Mesendoderm (in vitro differentiated cells): Measurements from ENCODE around the gene CNDP1.

ENCODE experiments used
- DNase-seq: peaks from one replicate; pipeline ENCODE4 v3.0.0; 2013
- H2AK5ac ChIP-seq: 2 replicates; pipeline ENCODE4 v1.6.1; 2013; ENCODE audit warnings: low read length, inconsistent platforms
- H2BK120ac ChIP-seq: 2 replicates; pipeline ENCODE4 v1.6.1; 2013; ENCODE audit warnings: low read depth, mild to moderate bottlenecking, low read length, moderate library complexity, mixed read lengths
- H2BK15ac ChIP-seq: replicated peaks from 2 replicates; pipeline ENCODE4 v1.6.1; 2013; ENCODE audit warnings: low read depth, mild to moderate bottlenecking, moderate library complexity
- H2BK5ac ChIP-seq: 2 replicates; pipeline ENCODE4 v1.6.1; 2013; ENCODE audit warnings: low read length, inconsistent platforms
- H3K18ac ChIP-seq: 2 replicates; pipeline ENCODE4 v1.6.1; 2013; ENCODE audit warnings: mild to moderate bottlenecking, low read length, mixed read lengths
- H3K23ac ChIP-seq: one replicate; pipeline ENCODE4 v1.6.1; 2013; ENCODE audit warnings: low read length
- H3K27ac ChIP-seq: 2 replicates; pipeline ENCODE4 v1.5.1; 2013; ENCODE audit warnings: low read depth, mild to moderate bottlenecking, inconsistent platforms, low read length, moderate library complexity
- H3K27me3 ChIP-seq: 2 replicates; pipeline ENCODE4 v1.6.1; 2013; ENCODE audit warnings: low read length, control low read depth, mild to moderate bottlenecking, inconsistent platforms; ENCODE audit not compliant: insufficient read depth, poor library complexity
- H3K36me3 ChIP-seq: 2 replicates; pipeline ENCODE4 v1.6.1; 2013; ENCODE audit warnings: low read length, inconsistent platforms; ENCODE audit not compliant: control insufficient read depth, insufficient read depth
- H3K4ac ChIP-seq: one replicate; pipeline ENCODE4 v1.6.1; 2013; ENCODE audit warnings: low read depth, mild to moderate bottlenecking, low read length, moderate library complexity
- H3K4me1 ChIP-seq: 2 replicates; pipeline ENCODE4 v1.6.1; 2013; ENCODE audit warnings: low read depth, low read length, inconsistent platforms; ENCODE audit not compliant: control insufficient read depth
- H3K4me2 ChIP-seq: 2 replicates; pipeline ENCODE4 v1.6.1; 2013; ENCODE audit warnings: low read length
- H3K4me3 ChIP-seq: 2 replicates; pipeline ENCODE4 v1.5.1; 2013; ENCODE audit warnings: mild to moderate bottlenecking, low read length
- H3K56ac ChIP-seq: one replicate; pipeline ENCODE4 v1.6.1; 2013; ENCODE audit warnings: low read length
- H3K79me1 ChIP-seq: 2 replicates; pipeline ENCODE4 v1.6.1; 2013; ENCODE audit warnings: low read length, inconsistent platforms
- H3K79me2 ChIP-seq: 2 replicates; pipeline ENCODE4 v1.6.1; 2013; ENCODE audit warnings: mild to moderate bottlenecking, low read length; ENCODE audit not compliant: control insufficient read depth, insufficient read depth
- H3K9ac ChIP-seq: 2 replicates; pipeline ENCODE4 v1.6.1; 2013; ENCODE audit warnings: low read length, inconsistent platforms
- H4K5ac ChIP-seq: one replicate; pipeline ENCODE4 v1.6.1; 2013; ENCODE audit warnings: low read length
- H4K8ac ChIP-seq: one replicate; pipeline ENCODE4 v1.6.1; 2013; ENCODE audit warnings: low read depth, mild to moderate bottlenecking, control low read depth, low read length, moderate library complexity
- WGBS: extraction: QIAGEN DNeasy Blood & Tissue Kit; methylation state at CpG from one replicate; pipeline ENCODE4 v1.1.7; 2013; ENCODE audit warnings: low lambda C conversion rate, missing lambda C conversion rate; ENCODE audit not compliant: insufficient coverage; ENCODE audit errors: extremely low coverage; 5-methylcytosine and 5-hydroxymethylcytosine counted together

The CNDP1 gene

DNA sequence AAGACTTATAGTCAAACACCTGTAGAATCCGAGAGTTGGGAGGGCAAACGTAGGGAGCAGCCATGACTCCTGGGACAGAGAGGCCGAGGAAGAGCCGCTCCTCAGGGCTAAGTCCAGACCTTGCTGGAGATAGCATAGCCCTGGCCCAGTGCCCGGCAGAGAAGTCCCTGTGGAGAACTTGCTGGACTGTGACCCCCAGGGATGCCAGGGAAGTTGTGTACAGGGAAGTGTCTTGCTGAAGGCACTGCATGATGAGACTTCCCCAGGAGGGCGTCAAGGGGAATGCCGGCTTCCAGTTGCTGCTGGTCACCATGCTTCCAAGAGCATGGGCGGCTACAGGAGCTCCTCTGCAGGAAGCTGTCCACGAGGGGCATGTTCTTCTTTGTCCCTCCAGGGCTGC is 8.6 kb upstream of the CNDP1 start:
- H4K5ac ChIP-seq, result no peak overlapping the region
- no peak overlapping the region for H2AK5ac ChIP-seq
- no peak overlapping the region for H3K18ac ChIP-seq
- no peak overlapping the region for H3K4me2 ChIP-seq
- no peak overlapping the region for H4K8ac ChIP-seq
- no peak overlapping the region for H3K56ac ChIP-seq
- H3K79me2 ChIP-seq, result no peaks in the 10 kb centered on the region
- no peak overlapping the region for H3K27ac ChIP-seq
- H2BK120ac ChIP-seq, result no peak overlapping the region
- H3K9ac ChIP-seq, result no peak overlapping the region
- H3K23ac ChIP-seq, result no peak overlapping the region
- H2BK5ac ChIP-seq, result no peak overlapping the region
- no peak overlapping the region for H3K4me3 ChIP-seq
- no peak for DNase-seq
- H3K27me3 ChIP-seq, result no peaks in the 10 kb centered on the region
- H2BK15ac ChIP-seq, result no peak overlapping the region
- WGBS, result no CpG with 5 or more reads among the region's 9 CpGs
- no peaks in the 10 kb centered on the region for H3K79me1 ChIP-seq
- no peaks in the 10 kb centered on the region for H3K4me1 ChIP-seq
- peaks cover 3% of the 10 kb centered on the region for H3K36me3 ChIP-seq
- no peak overlapping the region for H3K4ac ChIP-seq

DNA sequence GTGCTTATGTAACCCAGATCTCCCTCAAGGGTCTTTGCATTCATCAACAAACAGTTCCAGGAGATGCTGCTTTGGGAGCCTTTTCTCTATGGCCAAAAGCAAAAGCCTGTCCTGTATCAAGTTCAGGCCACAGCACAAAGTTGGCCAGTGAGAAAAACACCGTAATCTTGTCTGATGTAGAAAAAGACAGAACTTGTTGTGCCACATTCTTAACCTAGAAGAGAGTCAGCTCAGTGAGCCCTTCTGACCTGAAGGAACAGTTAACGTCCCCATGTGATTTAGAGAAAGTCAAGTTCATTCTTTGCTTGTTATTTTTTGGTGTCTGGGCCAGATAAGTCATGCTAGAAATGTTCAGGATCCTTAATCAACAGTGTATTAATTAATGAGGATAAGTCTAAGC is 7.8 kb upstream of the CNDP1 start:
- Histone ChIP-seq H3K79me1 (no peaks in the 10 kb centered on the region), H2BK120ac (no peak overlapping the region), H3K56ac (no peak overlapping the region), H3K4me1 (no peaks in the 10 kb centered on the region), H3K27me3 (no peaks in the 10 kb centered on the region), H3K18ac (no peak overlapping the region), H3K4ac (no peak overlapping the region), H3K9ac (no peak overlapping the region), H3K79me2 (no peaks in the 10 kb centered on the region), H4K5ac (no peak overlapping the region), H3K36me3 (peaks cover 3% of the 10 kb centered on the region), H3K23ac (no peak overlapping the region), H2AK5ac (no peak overlapping the region), H2BK5ac (no peak overlapping the region), H3K4me2 (no peak overlapping the region), H3K27ac (no peak overlapping the region), H4K8ac (no peak overlapping the region), H3K4me3 (no peak overlapping the region), H2BK15ac (no peak overlapping the region)
- no peak for DNase-seq
- WGBS, result no CpG with 5 or more reads among the region's 2 CpGs

DNA sequence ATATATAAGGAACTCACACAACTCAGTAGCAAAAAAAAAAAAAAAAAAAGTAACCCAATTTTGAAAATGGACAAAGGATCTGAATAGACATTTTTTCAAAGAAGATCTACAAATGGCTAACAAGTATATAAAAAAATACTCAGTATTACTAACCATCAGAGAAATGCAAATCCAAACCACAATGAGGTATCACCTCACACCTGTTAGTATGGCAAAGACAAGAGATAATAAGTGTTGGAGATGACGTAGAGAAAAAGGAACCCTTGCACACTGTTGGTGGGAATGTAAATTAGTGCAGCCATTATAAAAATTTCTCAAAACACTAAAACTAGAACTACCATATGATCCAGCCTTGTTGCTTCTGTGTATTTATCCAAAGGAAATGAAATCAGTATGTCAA is 5.8 kb upstream of the CNDP1 start:
- H2BK15ac ChIP-seq, result no peak overlapping the region
- H4K8ac ChIP-seq, result no peak overlapping the region
- no peak overlapping the region for H4K5ac ChIP-seq
- H3K4me3 ChIP-seq, result no peak overlapping the region
- H3K79me1 ChIP-seq, result no peaks in the 10 kb centered on the region
- no peak overlapping the region for H3K4me2 ChIP-seq
- H2BK5ac ChIP-seq, result no peak overlapping the region
- no peak for DNase-seq
- H3K27ac ChIP-seq, result no peak overlapping the region
- no peak overlapping the region for H3K23ac ChIP-seq
- H3K4me1 ChIP-seq, result no peaks in the 10 kb centered on the region
- no peak overlapping the region for H3K9ac ChIP-seq
- no CpG with 5 or more reads among the region's 1 CpG for WGBS
- no peak overlapping the region for H2BK120ac ChIP-seq
- H3K27me3 ChIP-seq, result no peaks in the 10 kb centered on the region
- H3K79me2 ChIP-seq, result no peaks in the 10 kb centered on the region
- no peak overlapping the region for H3K18ac ChIP-seq
- H3K56ac ChIP-seq, result no peak overlapping the region
- H3K4ac ChIP-seq, result no peak overlapping the region
- no peak overlapping the region for H2AK5ac ChIP-seq
- no peaks in the 10 kb centered on the region for H3K36me3 ChIP-seq

GRCh38 chr18:74528913-74529312 is 5.4 kb upstream of the CNDP1 start:
- H3K4me1 ChIP-seq, result no peaks in the 10 kb centered on the region
- no peak overlapping the region for H3K9ac ChIP-seq
- H2BK15ac ChIP-seq, result no peak overlapping the region
- no peak overlapping the region for H3K56ac ChIP-seq
- no peaks in the 10 kb centered on the region for H3K79me1 ChIP-seq
- no peak overlapping the region for H3K18ac ChIP-seq
- no peak for DNase-seq
- no peak overlapping the region for H2BK5ac ChIP-seq
- no peaks in the 10 kb centered on the region for H3K27me3 ChIP-seq
- H3K4me2 ChIP-seq, result no peak overlapping the region
- no peak overlapping the region for H4K8ac ChIP-seq
- H2AK5ac ChIP-seq, result no peak overlapping the region
- H4K5ac ChIP-seq, result no peak overlapping the region
- H3K79me2 ChIP-seq, result no peaks in the 10 kb centered on the region
- no peak overlapping the region for H3K4ac ChIP-seq
- no peak overlapping the region for H3K4me3 ChIP-seq
- H3K27ac ChIP-seq, result no peak overlapping the region
- H3K23ac ChIP-seq, result no peak overlapping the region
- no peaks in the 10 kb centered on the region for H3K36me3 ChIP-seq
- no CpG with 5 or more reads among the region's 3 CpGs for WGBS
- H2BK120ac ChIP-seq, result no peak overlapping the region

DNA sequence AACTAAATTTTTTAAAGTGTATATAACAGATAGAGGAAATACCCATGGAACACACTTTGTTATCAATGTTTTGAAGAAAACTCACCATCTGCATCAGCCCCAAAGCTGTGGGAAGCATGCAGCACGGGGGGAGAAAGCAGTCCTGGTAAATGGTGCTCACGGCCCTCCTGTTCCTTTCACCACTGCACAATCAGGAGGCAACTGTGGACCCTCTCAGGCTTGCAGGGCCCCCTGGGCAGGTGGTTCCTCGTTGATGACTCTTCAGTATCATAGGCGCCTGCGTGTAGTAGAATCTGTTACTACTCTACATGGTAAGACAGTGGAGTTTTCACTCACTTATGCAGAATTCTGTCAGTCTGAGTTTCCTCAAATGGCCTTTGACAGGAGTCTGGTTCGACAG is 4.9 kb upstream of the CNDP1 start:
- H2BK120ac ChIP-seq, result no peak overlapping the region
- H3K56ac ChIP-seq, result no peak overlapping the region
- H3K4ac ChIP-seq, result no peak overlapping the region
- H3K4me2 ChIP-seq, result no peak overlapping the region
- H2AK5ac ChIP-seq, result no peak overlapping the region
- no peak overlapping the region for H2BK15ac ChIP-seq
- no peaks in the 10 kb centered on the region for H3K79me2 ChIP-seq
- no CpG with 5 or more reads among the region's 6 CpGs for WGBS
- no peak overlapping the region for H4K8ac ChIP-seq
- no peak overlapping the region for H3K23ac ChIP-seq
- no peak overlapping the region for H3K4me3 ChIP-seq
- no peak for DNase-seq
- H4K5ac ChIP-seq, result no peak overlapping the region
- H3K79me1 ChIP-seq, result no peaks in the 10 kb centered on the region
- H3K18ac ChIP-seq, result no peak overlapping the region
- H3K27me3 ChIP-seq, result no peaks in the 10 kb centered on the region
- no peak overlapping the region for H3K27ac ChIP-seq
- H2BK5ac ChIP-seq, result no peak overlapping the region
- H3K9ac ChIP-seq, result no peak overlapping the region
- H3K36me3 ChIP-seq, result no peaks in the 10 kb centered on the region
- no peaks in the 10 kb centered on the region for H3K4me1 ChIP-seq

DNA sequence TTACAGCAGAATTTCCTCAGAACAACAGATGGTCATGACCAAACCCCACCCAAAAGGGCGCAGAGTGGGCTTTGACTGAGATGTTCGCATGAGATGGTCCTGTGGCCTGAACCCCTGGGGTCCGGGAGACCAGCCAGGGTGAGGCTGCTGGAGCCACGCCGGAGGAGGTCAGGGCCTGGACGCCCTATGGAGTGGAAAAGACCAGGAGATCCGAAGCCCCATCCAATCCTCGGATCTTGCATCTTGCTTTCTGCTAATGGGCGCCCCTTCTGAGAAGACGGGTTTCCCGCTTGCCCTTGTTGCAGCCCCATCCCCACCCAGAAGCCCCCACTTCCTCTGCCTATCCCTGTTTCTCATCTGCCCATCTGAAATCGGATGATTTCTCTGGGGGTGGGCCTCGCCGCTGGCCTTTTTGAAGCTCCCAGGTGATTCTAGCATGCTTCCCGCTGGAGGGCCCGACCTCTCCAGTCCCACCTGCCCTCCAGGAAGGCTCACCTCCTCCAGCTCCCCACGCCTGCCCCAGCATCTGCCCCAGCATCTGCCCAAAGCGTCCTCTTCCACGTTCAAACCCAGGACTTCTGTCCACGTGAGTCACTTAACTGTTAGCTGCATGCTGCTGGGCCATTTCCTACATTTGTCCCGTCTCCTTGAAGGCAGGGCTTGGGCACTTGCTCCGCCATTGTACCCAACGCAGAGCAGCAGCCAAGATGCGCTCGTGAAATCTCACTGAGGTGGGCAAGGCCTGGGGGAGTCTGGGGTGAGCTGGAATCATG is 4.3 kb upstream of the CNDP1 start:
- Histone ChIP-seq H3K79me1 (no peaks in the 10 kb centered on the region), H3K36me3 (no peaks in the 10 kb centered on the region), H3K27me3 (no peaks in the 10 kb centered on the region), H4K5ac (no peak overlapping the region), H3K4me1 (no peaks in the 10 kb centered on the region), H3K56ac (no peak overlapping the region), H2BK120ac (no peak overlapping the region), H3K18ac (no peak overlapping the region), H3K4ac (no peak overlapping the region), H3K4me2 (no peak overlapping the region), H3K9ac (no peak overlapping the region), H3K27ac (no peak overlapping the region), H2BK15ac (no peak overlapping the region), H4K8ac (no peak overlapping the region), H2AK5ac (no peak overlapping the region), H3K79me2 (no peaks in the 10 kb centered on the region), H3K23ac (no peak overlapping the region), H3K4me3 (no peak overlapping the region), H2BK5ac (no peak overlapping the region)
- no peak for DNase-seq
- WGBS, result no CpG with 5 or more reads among the region's 25 CpGs
